Activated CD8-positive, alpha-beta memory T cell treated with anti-CD3 and anti-CD28 coated beads, Interleukin-2, amount 50 U/mL, for 48 hours (primary cell): ENCODE measurements around the gene LMF1.
"Not testable (repeated sequence)": the region's sequence is repeated elsewhere in the genome, so short reads cannot be mapped to it uniquely, and the experiment has no call there.

Source experiments
- DNase-seq: peaks from one replicate; pipeline ENCODE4 v3.0.0-alpha.2; 2020

Gene LMF1

GRCh38 chr16:861446-861845 lies 109.3 kb downstream of the LMF1 start:
- DNase-seq = no peak

DNA sequence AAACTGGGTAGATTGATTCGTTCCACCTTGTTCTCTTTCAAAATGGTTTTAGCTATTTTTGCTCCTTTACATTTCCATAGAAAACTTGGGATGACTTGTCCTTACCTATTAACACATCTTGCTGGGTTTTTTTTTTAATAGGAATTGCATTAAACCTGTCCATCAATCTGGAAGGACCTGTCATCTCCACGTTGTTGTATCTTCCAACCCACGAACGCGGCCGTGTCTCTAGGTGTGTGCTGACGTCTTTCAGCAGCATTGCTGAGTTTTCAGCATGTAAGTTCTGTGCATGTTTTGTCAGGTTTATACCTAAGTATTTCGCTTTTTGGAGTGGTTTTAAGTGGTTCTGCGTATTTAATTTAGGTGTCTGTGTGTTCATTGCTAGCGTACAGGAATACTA lies 109.9 kb downstream of the LMF1 start:
- no peak for DNase-seq

- not testable (repeated sequence) for DNase-seq
Observed at GRCh38 chr16:858971-859370, 111.8 kb downstream of the LMF1 start.

DNA sequence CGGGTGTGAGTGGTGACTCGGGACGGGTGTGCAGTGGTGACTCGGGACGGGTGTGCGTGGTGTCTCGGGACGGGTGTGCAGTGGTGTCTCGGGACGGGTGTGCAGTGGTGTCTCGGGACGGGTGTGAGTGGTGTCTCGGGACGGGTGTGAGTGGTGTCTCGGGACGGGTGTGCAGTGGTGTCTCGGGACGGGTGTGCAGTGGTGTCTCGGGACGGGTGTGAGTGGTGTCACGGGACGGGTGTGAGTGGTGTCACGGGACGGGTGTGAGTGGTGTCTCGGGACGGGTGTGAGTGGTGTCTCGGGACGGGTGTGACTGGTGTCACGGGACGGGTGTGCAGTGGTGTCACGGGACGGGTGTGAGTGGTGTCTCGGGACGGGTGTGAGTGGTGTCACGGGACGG lies 112.3 kb downstream of the LMF1 start:
- not testable (repeated sequence) for DNase-seq

DNA sequence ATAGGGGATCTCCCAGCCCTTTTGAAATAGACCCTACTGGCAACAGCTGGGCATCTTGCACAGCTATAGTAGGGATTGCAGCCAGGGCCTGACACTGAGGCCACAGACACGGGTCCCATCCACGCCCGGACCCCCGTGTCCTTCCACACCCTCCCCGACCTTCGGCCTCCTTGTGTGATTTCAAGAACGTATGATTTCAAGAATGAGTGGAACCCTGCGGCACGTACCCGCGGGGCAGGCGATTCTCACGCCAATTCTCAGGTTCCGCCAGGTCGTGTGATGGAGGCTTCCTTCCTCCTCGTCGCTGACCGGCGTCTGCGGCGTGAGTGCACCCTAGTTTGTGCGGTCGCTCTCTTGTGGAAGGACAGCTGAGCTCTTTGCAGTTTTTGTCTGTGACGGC lies 114.0 kb downstream of the LMF1 start:
- DNase-seq = no peak

DNA sequence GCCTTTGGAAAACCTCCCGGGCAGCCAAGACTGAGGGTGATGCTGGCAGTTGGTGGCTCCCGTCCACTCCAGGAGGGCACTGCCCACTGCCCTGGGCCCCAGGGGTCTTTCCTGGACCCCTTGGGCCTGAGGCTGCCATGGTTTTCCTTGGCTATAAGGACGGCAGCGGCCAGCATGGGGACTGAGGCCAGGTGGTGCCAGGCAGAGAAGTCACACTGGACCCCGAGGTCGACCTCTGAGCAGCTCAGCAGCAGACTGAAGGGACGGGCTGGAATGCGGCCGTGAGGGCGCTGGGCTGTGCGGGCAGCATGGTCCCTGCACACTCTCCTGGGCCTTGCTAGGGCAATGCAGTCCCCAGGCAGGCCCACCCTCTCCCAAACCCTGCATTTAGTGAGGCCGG lies 114.7 kb downstream of the LMF1 start:
- no peak for DNase-seq

DNA sequence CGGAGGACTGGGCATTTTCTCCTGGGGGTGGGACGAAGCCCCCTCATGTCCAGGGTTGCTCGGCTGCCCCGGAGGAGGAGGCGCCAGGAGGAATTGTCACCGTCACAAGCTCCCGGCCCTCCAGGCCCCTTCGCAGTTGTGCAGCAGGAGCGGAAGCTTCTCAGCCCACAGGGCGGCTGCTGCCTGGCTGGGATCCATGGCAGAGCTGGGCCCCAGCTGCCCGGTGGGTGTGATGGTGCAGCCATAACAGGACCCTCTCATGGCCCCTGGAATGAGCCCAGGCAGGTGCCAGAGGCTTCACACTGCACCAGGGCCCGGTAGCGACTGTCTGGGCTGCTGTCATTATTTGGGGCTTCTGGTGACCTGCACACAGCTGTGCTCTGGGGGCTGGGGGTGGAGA lies 115.3 kb downstream of the LMF1 start:
- DNase-seq = no peak

DNA sequence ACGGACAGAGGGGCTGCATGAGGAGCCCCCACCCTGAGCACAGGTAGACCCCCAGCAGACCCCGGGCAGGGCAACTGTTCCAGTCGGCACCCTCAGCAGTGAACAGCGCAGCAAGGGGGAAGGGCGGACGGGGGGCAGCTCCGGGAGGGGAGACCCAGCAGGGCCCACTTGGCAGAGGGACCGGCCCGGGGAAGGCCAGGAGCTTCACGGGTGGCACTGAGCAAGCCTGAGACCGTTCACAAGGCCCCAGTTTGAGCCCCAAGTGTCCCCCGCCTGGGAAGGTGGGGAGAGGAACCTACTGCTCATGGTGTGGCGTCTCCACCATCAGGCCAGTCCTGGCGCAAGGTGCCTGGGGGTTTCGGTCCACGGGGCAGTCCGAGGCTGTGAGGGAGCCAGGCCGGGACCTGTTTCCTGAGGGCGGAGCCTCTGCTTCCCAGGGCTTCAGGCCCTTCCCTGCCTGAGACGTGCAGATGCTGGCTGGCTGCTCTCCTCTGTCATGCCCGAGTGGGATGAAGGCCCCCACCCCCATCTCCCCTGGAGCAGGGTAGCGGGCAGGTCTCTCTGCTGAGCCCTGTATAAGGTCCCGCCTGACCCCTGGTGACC lies 115.9 kb downstream of the LMF1 start:
- no peak for DNase-seq

- DNase-seq = no peak
Observed at GRCh38 chr16:853981-854807, 116.6 kb downstream of the LMF1 start.

DNA sequence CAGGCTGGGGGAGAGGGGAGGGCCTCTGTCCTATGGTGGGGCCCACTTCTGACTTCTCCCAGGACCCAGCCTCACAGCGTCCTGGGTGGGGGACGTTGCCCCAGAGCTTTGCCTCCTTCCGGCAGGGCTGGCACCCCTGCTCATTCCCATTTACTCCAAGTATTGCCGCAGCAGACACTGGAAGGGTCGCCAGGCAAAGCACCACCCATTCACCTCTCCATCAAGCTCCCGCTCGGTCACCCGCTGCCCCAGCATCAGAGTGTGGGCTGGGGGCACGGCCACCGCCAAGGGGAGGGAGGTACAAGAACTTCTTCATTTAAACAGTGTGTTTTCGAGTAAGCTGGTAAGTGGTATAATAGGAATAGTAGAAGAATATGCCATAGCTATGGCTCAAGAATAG lies 117.5 kb downstream of the LMF1 start:
- no peak for DNase-seq

DNA sequence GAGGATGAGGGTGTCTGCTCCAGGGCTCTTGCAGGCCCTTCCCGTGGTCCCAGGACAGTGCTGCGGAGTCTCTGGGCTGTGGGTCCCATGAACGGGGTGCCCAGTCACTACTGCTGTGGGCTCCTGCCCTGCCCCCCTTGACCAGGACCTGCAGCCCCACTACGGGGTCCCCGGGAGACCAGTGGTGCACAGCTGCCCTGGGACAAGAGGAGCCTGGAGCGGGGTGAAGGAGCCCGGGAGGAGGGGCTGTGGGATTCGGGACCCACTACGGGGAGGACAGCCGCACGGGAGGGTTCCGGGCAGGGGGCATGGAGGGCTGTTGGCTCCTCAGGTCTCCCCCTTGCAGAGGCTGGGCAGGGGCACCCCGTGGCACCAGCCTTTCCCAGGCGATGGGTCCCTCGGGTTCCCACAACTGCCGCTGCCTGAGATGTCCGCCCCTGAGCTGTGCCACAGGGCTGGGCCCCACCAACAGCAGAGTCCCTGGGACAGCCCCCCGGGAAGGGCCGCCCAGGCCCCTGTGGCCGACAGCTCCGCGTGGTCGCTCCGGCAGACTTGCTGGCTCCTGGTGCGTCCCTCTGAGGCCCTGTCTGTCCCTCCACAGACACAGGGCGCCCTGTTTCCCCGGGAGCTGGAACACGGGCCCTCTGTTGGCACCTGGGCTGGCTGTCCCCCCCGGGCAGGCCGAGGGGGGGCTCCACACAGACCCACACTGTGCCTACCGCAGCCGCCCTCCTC lies 118.2 kb downstream of the LMF1 start:
- DNase-seq = no peak

DNA sequence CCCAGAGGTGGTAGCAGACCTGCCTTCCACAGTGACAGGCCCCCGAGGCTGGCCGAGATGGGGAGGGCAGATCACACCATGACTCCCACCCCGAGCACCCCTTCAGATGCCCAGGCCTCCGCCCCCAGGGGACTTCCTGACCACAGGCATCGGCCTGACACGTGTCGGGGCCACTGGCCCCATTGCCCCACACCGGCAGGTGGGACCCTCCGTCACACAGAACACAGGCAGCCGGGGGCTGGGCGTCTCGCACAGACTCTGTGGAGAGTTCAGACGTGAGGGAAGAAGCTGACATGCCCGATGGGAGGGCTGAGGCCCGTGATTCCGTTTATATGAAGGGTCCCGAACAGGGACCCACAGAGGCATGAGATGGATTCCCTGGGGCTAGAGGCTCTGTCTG lies 118.9 kb downstream of the LMF1 start:
- no peak for DNase-seq

DNA sequence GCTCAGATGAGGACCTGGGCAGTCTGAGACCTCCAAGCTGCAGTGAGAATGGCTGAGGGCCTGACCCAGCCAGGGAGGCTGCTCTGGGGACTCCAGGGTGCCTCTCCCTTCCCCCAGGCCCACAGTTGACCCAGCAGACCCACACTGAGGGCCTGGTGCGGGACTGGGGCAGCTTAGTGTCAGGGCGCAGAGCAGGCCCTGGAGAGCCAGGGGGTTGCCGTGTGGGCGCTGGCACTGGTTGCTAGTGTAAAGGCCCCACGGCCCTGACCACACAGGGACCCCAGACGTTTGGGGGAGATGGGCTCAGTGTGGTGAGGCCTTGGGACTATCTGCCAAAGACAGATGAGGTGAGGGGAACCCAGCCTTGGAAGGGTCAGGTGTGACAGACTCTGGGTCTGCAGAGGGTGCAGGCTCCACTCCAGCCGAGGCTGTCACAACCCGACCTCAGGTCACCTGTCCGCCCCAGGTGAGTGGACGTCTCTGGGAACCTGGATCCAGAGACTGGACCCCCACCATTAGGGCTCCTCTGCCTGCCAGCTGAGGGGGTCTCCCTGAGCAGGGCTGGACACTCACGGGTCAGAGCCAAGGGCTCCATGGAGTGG lies 119.5 kb downstream of the LMF1 start:
- no peak for DNase-seq

- no peak for DNase-seq
Observed at GRCh38 chr16:850668-851067, 120.1 kb downstream of the LMF1 start.

DNA sequence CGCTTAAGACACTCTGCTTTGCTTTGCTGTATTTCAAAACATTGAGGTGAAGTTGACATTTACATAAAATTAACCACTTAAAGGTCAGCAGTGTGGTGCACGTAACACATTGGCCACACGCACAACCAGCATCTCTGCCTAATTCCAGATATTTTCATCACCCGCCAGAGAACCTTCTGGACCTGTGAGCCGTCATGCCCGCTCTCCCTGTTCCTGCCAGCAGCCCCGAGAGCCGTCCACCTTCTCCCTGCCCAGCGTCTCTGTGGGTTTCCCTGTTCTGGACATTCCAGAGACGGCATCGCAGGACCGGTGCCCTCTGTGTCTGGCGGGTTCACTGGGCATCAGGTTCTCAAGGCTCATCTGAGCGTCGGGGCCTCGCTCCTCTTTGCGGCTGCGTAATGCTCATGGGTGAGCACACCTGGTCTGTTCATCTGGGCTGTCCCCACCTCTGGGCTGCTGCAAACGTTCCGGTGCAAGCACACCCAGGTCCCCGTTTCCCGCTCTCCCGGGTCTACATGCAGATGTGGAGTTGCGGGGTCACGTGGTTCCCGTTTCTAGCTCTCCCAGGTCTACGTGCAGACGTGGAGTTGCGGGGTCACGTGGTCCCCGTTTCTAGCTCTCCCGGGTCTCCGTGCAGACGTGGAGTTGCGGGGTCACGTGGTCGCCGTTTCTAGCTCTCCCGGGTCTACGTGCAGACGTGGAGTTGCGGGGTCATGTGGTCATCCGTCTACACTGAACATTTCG lies 122.1 kb downstream of the LMF1 start:
- no peak for DNase-seq

DNA sequence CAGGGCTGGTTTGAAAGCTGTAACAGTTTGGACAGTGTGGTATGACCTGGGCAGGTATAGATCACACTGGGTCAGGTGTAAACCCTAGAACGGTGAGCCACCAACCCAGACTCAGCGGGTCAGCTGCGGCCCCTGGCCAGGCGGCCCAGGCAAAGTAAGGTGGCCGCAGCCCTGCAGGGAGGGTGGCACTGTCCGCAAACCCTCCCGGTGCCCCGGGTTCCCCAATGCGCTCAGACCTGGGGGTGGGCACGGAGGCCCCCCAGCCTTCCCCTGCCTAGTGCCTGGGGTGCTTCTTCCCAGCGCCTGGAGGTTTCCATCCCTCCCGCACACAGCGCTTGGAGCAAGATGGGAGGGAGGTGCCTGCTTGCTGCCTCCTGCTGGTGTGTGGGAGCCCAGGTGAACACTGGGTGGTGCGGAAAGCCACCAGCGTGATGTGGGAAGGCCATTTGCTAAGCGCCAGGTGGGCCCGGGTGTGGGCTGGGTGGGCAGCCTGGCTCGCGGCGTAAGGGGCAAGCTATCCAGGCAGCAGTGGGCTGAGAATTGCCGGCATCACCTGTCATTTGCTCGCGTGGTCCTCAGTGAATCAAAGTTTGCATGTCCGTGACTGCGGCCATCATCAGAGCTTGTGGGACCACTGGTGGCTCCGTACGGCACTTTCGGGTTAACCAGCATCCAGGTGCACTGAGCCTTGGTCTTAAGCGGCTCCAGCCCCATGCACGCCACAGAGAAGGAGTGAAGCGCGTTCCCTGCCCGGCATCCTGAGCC lies 122.9 kb downstream of the LMF1 start:
- DNase-seq = no peak

GRCh38 chr16:847151-847550 lies 123.6 kb downstream of the LMF1 start:
- DNase-seq = no peak

DNA sequence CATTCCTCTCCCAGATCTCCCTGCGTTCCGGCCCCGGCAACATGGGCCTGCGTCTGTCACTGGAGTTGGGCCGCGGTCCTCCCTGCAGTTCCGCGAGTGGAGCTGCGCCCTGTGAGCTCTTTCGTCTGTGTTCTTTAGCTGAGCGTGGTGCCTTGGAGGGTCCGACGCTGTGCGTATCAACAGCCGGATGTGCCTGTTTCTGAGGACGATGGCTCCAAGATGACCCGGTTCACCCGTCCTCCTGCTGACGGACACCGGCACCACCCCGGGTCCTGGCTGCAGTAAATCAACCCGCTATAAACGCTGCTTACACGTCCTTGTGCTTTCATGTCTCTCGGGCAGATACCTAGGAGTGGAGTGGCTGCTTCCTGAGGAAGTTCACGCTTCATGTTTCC lies 125.4 kb downstream of the LMF1 start:
- DNase-seq = no peak

DNA sequence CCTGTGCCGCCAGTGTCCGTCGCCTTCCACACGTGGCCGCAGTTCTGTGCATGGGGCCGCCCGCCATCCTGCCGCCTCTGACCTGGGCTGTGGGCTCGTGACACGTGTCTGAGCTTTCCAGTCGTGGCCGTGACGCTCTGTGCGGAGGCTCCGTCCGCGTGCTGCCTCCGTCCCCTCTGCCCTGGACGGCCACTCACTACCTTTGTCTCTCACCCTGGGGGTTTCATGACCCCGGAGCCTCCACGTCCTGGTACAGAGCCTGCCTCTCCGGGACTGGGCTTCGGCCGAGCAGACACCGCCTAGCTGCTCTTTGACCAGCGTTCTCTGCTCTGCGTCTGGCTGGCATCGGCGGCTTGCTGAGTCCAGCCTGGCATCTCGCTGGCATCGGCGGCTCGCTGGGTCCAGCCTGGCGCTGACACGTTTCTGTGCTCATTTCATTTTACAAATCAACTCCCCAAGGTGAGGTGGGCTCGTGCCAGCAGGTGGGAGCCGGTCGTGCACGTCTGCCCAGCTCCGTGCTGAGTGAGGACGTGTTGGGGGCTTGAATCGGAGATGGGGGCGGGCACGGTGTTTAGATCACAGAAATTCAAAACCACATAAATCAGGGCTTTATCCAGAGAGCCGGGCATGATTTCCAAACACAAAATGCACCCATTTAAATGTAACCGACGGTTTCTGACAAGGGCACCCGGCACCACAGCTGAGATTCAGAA lies 126.0 kb downstream of the LMF1 start:
- DNase-seq = no peak

DNA sequence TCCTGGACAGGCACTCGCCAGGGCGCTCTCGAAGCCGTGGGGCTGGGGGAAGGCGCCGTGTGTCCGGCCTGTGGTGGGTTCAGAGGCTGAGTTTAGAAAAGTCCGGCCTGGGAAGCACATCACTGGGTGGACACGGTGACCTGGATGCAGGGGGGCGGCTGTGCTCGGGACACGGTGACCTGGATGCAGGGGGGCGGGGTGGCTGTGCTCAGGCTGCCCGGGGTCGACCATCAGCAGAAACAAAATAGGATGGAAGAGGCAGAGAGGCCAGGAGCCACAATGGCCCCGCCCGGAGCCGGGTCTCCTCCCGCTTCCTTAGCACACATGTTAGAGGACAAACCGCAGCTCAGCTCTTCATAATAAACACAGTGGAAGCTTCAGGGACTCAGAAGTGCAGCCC lies 127.0 kb downstream of the LMF1 start:
- no peak for DNase-seq
